Endometrial microvascular endothelial cells (primary cell): ENCODE data around the gene CREB5. TPM values are rescaled to one million over a fixed set of nuclear protein-coding genes. Genes with fewer than 3 reads are reported as not detected.
"Not testable (repeated sequence)": the region's sequence is repeated elsewhere in the genome, so short reads cannot be mapped to it uniquely, and the experiment has no call there.

Experiments
- in situ Hi-C: cut with HindIII; loops from 2 replicates; pipeline ENCODE4 v1.10.0; 2017; ENCODE audit warnings: low sequenced_read_pairs, low pct_unique_long_range_greater_than_20kb; ENCODE audit errors: inconsistent ontology term
- total RNA-seq: library from RNA; depleted of rRNA; stranded (reverse); fragments of >200 nt; gene quantifications from one replicate; pipeline ENCODE4 v1.2.3, GENCODE V29; 2015; ENCODE audit errors: inconsistent ontology term

The CREB5 gene
- total RNA-seq, 1 donor from 2014 or later, result 12.6 TPM

- in situ Hi-C loops, result no loop called here
Observed at GRCh38 chr7:28586736-28587135, 174.4 kb downstream of the CREB5 start.

GRCh38 chr7:28587211-28587610 lies 174.9 kb downstream of the CREB5 start:
- in situ Hi-C loops, result no loop called here

GRCh38 chr7:28588602-28589001 lies 176.3 kb downstream of the CREB5 start:
- in situ Hi-C loops, result no loop called here

- in situ Hi-C loops, result no loop called here
Observed at GRCh38 chr7:28591041-28591674, 178.8 kb downstream of the CREB5 start.

GRCh38 chr7:28591725-28592349 lies 179.5 kb downstream of the CREB5 start:
- in situ Hi-C loops, result no loop called here

- in situ Hi-C loops, result no loop called here
Observed at GRCh38 chr7:28592861-28593260, 180.5 kb downstream of the CREB5 start.

- in situ Hi-C loops, result no loop called here
Observed at GRCh38 chr7:28595076-28595475, 182.8 kb downstream of the CREB5 start.

- in situ Hi-C loops, result no loop called here
Observed at GRCh38 chr7:28595801-28596200, 183.5 kb downstream of the CREB5 start.

GRCh38 chr7:28596245-28596935 lies 184.1 kb downstream of the CREB5 start:
- in situ Hi-C loops, result no loop called here

- in situ Hi-C loops, result no loop called here
Observed at GRCh38 chr7:28597284-28597683, 185.0 kb downstream of the CREB5 start.

- in situ Hi-C loops, result not testable (repeated sequence)
Observed at GRCh38 chr7:28598037-28598436, 185.7 kb downstream of the CREB5 start.

- in situ Hi-C loops, result no loop called here
Observed at GRCh38 chr7:28598586-28598985, 186.3 kb downstream of the CREB5 start.

GRCh38 chr7:28599411-28599810 lies 187.1 kb downstream of the CREB5 start:
- in situ Hi-C loops, result no loop called here

GRCh38 chr7:28602282-28602681 lies 190.0 kb downstream of the CREB5 start:
- in situ Hi-C loops, result no loop called here

GRCh38 chr7:28605427-28606085 lies 193.2 kb downstream of the CREB5 start:
- in situ Hi-C loops, result no loop called here

- in situ Hi-C loops, result no loop called here
Observed at GRCh38 chr7:28606421-28606820, 194.1 kb downstream of the CREB5 start.

GRCh38 chr7:28607855-28608193 lies 195.5 kb downstream of the CREB5 start:
- in situ Hi-C loops, result no loop called here

- in situ Hi-C loops, result no loop called here
Observed at GRCh38 chr7:28608237-28608656, 195.9 kb downstream of the CREB5 start.

- in situ Hi-C loops, result no loop called here
Observed at GRCh38 chr7:28608731-28609130, 196.4 kb downstream of the CREB5 start.

GRCh38 chr7:28609608-28610007 lies 197.3 kb downstream of the CREB5 start:
- in situ Hi-C loops, result no loop called here
